Putamen (tissue), 1 donor: ENCODE data around the gene SLC8A1.

Source experiments
- DNase-seq: peaks from one replicate; pipeline ENCODE4 v3.0.0-alpha.2; 2016; ENCODE audit warnings: low spot score

The SLC8A1 gene

DNA sequence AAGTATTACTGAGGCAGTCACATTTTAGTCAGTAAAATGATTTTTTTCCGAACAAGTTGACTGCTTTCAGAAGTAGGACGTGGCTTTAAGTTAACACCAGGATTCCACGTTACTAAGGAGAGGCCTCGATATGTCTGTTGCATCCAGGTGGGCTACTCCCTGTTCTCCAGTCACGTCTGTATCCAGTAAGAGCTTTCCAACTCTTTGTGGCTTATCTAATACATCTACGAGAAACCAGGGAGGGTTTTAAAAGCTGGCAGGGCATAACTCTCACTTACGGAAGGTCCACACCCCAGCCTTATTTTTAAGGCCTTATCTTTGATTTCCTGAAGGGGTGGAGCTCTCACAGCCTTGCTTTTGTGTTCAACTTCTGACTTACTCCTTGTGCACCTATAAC lies 99.2 kb downstream of the SLC8A1 start:
- DNase-seq: no peak

DNA sequence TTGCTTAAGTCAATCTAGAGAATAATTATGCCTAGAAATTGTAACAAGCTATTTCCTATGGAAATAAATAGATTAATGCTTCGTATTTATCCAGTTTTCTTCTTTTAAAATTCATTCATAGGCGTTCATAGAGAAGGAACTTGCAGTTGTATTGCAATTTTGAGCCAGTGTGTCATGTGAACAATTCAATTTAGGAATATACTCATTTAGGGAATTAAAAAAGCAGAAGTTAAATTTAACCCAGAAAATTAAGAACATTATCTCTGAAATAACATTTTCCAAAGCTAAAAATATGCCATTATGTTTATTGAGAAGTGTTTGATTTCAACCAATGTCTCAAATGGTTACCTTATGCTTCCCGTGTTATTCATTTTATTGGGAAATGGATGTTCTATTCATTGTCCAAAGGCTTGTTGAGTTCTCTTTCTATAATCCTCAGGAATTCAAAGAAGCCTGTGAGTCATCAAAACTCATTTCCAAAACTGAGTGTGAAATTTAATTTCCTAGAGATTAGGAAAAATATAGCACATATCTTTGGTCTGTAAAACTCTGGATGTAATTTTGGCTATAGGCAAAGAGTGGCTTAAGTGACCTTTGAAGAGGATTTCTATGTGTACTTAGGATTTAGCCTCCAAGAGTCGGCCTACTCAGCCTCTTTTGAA lies 99.7 kb downstream of the SLC8A1 start:
- no peak for DNase-seq

DNA sequence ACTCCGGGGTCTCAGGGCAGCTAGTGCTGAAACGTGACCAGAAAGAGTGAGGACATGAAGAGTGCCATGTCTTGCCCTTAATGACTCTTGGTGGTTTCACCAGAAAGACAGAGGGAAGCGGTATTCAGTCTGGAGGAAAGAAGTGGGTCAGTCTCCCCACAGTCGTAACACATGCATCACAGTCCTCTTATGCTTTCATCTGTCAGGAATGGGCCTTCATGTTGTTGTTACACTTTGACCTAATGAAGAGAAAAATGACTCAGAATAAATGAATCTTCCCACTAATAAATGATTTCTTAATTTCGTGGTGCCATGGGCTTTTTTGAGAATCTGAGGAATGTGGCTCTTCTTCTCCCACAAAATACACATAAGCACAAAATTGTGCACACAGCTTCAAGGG lies 103.2 kb downstream of the SLC8A1 start:
- DNase-seq: no peak

- no peak for DNase-seq
Measured at GRCh38 chr2:40348038-40348437, 103.9 kb downstream of the SLC8A1 start.

DNA sequence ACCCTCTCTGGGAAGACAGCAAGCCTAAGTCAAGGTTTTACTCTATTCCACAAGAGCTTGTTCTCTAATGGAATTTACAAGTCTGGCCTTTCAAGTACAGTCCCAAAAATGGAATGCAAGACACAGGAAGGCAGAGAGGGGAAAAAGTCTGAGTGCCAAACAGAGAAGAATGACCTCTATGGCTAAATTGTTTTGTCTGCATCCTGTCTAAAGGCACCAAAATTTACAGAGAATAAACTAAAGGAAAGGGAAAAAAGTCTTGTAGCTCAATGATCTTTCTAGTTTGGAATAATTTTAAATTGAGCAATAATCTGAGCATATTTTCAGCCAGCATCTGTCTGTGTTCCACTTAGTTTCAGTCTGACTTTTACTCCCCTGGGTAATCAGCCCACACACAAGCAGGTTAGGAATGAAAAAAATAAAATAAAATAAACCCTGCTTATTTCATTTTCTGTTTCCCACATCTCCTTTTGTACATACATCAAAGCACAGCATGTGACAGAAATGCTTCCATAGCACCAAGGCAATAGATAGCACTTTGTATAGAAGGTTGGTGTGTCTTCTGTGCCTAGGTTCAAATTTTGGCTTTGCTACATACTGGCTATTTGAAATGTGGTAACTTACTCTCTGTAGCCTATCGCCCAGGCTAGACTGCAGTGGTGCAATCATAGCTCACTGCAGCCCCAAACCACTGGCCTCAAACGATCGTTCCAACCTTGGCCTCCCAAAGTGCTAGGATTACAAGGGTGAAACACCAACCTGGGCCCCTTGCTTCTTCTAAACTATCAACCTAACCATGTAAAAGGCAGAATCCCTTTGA lies 105.1 kb downstream of the SLC8A1 start:
- DNase-seq: no peak

GRCh38 chr2:40344364-40344763 lies 107.5 kb downstream of the SLC8A1 start:
- no peak for DNase-seq

DNA sequence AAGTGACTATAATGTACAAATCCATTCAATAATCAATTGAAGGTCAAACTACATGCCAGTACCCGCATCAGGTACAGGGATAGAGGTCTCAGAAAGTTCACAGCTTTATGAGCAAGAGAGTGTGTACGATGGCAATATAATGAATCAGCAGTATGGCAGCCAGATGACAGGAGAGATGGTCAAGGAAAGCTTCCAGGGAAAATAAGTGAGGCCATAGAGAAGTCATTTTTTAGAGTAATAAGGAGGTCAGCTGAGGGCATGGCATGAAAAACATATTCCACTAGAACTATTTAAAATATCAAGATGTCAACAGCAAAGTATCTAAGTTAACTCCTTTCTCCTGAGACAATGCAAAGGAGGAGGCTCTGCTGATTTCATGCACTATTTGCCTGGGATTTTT lies 108.0 kb downstream of the SLC8A1 start:
- DNase-seq: no peak

- DNase-seq: no peak
Measured at GRCh38 chr2:40341198-40341597, 110.7 kb downstream of the SLC8A1 start.

GRCh38 chr2:40339026-40339425 lies 112.9 kb downstream of the SLC8A1 start:
- DNase-seq: no peak

DNA sequence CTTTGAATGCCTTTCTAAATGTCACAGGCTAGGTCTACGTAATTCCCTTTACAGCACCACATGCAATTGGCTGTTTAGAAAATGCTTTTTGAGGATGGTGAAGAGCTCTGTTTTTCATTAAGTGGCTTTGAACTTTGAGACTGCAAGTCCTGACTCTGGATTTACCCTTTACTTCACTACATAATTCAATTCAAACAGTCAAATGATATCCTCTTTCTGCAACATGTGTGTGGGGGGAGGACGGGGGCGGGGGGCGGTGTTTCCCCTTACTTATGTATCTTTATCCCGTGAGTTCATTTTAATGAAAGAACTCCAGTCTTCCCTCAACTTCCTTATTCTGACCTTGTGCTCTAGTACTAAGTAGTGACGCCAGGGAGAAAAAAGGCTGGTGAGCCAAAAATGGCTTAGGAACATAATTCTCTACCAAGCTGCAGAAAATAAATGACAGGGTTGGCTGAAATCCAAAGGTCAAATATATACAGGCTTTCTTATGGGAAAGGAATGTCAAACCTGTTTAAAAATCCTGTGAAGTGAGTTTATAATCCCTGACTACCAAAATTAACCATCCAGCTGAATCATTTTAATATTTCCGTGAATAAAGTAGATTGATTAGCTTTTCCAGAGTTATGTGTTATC lies 119.6 kb downstream of the SLC8A1 start:
- DNase-seq: no peak

DNA sequence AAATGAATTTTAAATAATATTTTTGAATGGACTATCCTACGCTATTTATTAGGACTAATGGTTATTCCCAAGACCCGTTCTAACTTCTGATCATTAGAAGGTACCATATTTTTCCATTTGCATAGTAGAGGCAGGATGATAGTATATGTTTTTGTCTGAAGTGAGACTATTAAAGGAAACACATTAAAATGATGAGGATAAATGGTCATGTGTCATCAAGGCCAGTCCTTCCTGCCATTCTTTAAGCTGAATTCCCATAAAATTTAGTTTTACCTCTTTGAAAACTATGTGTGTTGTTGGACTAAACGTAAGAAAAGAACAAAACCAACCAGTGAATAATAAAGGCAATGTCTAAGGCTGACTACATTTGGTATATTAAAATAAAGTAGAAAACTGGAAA lies 121.8 kb downstream of the SLC8A1 start:
- DNase-seq: no peak

DNA sequence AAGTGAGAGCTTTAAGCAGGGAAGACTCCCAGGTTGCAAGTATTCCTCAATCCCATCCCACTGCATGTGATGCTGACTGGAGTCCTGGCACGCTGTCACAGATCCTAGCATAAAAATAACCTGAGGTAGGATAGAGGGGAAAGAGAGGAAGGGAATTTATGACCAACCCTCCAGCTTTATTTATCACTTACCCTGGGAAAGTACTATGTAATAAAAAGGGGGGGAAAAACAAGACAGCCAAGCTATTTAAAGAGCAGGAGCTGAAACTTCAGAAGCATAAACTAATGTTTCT lies 122.2 kb downstream of the SLC8A1 start:
- DNase-seq: no peak

DNA sequence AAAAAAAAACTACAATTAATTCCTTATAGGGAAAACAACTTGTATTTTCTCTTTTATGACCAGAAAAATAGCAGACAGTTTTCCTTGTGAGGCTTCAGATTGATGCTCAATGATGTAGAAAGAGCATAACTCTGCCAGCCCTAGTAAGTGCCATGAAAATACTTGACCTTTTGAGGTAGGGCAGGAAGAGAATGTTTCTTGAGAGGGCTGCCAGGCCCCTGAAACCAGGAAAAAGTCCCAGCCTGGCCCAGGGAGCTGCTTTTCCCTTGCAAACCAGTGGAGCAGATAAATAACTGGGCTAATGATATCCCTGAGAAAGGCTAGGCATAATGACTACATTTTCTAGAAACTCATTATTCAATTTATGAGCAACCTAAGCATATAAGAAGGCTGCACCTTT lies 126.8 kb downstream of the SLC8A1 start:
- DNase-seq: no peak

GRCh38 chr2:40324656-40325055 lies 127.2 kb downstream of the SLC8A1 start:
- no peak for DNase-seq

DNA sequence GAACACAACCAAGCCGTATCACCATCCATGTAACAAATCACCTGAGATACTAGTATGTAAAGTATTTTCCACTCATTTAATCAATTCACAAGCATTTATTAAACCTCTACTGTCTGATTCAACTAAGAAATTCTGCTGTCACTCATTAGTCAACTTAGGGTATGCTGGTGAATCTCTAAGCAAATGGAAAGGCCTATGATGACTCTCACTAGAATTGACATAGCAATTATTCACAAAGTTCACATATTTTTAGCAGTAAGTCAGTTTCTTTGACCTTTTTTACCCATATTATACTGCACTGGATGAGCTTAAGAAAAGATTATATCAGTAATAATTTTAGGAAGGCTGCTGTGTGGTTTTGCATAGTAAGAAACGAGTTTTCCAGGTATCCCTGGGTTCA lies 130.1 kb downstream of the SLC8A1 start:
- DNase-seq: no peak

DNA sequence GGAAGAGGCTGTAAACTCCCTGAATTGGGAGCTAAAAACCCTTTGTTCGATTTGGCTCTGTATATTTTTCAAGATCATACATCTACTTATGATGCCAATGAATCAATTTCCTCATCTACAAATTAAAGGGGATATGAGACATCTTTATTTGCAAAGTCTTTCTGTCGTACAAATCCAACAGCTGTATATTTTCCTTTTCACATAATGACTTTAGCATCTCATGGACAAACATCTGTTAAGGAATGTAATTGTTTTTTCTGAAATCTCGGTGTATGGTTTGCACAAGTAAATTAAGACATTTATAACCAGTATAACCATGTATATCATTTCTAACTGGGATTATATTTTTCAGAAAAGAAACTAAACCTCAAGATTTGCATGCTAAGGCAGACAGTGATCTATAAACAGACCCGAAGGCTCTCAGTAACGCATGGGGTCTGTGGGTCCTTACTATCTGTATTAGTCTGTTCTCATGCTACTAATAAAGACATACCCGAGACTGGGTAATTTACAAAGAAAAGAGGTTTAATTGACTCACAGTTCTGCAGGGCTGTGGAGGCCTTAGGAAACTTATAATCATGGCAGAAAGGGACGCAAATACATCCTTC lies 130.8 kb downstream of the SLC8A1 start:
- no peak for DNase-seq

DNA sequence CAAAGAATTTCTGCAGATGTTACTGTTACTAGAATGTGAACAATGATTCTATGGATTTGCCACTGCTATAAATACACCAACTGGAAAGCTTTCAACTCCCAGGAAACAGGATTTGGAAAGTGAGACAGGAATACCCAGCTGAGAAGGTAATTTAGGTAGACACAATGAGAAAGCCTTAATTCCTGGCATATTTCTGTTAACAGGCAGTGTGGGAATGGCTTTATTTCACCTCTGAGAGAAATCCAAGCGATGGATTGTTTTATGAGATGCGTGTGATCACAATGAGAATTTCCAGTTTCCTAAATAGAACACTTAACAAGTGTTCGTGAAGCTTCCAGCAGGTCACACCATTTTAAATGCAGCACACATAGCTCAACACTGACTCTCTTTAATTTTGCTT lies 133.0 kb downstream of the SLC8A1 start:
- no peak for DNase-seq

DNA sequence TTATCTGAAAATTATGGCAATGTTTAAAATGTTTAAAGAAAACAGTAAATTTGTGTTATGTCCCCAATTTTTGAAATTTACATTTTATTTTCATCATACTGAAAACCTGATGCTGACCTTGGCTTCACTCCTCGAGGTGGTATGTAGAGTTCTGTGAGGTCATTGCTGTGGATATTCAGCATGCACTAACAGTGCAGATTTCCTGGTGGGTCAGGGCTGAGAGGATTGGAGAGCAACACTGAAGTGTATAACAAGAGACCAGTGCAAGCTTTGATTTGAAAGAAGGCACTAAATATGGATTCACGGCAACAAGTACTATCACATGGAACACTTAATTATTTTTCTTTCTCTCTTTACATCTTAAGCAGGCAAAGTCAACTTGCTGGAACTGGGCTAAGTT lies 134.1 kb downstream of the SLC8A1 start:
- DNase-seq: no peak

DNA sequence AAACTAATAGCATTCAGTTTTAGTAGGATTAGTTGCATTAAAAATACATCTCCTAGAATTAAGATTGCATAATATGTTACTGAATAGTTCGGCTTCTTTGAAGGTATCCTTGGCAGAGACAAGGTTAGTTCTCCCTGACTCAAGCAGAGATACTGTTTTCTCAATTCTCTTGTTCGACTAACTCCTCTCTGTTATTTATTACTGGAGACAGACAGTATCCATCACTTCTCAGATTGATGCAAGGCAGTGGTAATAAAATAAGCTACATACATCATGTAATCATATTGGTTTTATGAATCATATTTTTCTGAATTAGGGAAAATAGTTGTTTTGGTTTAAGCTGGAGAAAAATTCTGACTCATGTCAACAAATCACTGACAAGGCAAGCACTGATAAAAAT lies 134.8 kb downstream of the SLC8A1 start:
- DNase-seq: no peak

DNA sequence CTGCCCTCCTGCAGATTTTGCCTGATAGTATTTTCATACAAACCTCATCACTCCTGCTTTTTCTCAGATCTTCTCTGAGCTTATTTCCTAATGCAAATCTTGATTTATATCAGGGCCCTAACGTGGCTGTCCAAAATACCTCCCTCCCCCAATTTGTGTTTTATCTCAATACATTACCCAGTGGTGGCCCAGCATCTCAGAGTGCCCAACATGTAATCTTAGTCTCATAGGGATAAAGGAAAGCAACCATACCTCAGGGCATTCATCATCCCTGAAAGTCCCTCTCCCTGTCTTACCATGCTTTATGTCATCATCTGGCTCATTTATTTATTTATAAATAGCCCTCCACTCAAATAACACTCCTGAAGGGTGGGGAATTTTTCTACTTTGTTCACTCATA lies 135.3 kb downstream of the SLC8A1 start:
- no peak for DNase-seq

- no peak for DNase-seq
Measured at GRCh38 chr2:40315683-40316082, 136.2 kb downstream of the SLC8A1 start.

DNA sequence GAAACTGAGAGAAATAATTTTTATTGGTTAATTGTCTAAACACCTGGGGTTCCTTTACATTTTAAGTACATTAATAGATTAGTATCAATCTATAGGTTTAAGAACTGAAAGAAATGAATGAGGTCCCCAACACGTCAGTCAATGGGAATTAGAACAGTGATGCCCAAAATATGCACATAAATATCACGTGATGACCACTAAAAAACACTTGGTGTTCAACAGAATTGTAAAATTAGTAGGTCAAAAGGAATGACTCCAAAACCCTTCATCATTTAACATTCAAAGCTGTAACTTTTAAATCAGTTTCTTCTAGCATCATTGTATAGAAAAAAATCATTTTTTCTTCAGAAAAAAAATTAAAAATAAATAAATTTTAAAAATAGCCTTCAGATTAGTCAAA lies 140.9 kb downstream of the SLC8A1 start:
- DNase-seq: no peak

DNA sequence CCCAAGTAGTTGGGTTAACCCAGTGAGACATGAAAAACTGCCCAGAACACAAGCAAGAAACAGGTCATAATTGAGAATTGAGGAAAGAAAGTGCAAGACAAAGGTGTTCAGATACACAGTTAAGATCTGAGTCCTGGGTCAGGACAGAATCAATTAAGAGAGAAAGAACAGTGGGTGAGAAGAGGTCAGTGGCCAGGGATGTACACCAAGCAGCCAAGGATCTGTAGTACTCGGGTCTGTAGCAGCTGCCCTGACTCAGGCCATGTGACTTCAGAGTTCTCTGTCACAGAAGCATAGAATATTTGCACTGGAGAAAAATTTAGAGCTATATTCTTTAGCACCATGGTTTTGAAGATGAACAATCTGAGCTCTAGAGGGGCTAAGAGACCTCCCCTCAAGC lies 141.6 kb downstream of the SLC8A1 start:
- no peak for DNase-seq
